Sigmoid colon (tissue), 4 donors: ENCODE measurements around the gene YTHDC2.

Experiments
- CTCF ChIP-seq, 4 experiments: fragments of 450-650 bp in 3 of 4; fragments of 200-600 bp in 1 of 4; IDR thresholded peaks; one replicate each; pipeline ENCODE4 v1.5.1; 2016 to 2019; ENCODE audit warnings: antibody characterized with exemption in 4 of 4, mild to moderate bottlenecking in 3 of 4, moderate library complexity in 2 of 4
- EP300 ChIP-seq, 4 donors: sonication (generic); formaldehyde crosslinking; IDR thresholded peaks; one replicate each; pipeline ENCODE4 v1.6.1; 2017; ENCODE audit warnings: antibody characterized with exemption in 4 of 4
- POLR2A ChIP-seq, 2 donors: fragments of 450-650 bp; IDR thresholded peaks; one replicate each; pipeline ENCODE4 v1.6.1; 2016; ENCODE audit warnings: antibody characterized with exemption in 2 of 2, mild to moderate bottlenecking in 2 of 2, moderate library complexity in 2 of 2
- POLR2AphosphoS5 ChIP-seq, 4 donors: sonication (generic); formaldehyde crosslinking; IDR thresholded peaks; one replicate each; pipeline ENCODE4 v1.6.1; 2017; ENCODE audit warnings: antibody characterized with exemption in 4 of 4

GRCh38 chr5:113600255-113600905 lies 86.9 kb downstream of the YTHDC2 start:
- TF ChIP-seq CTCF (IDR thresholded peaks at IDR 0.05) (no peak), POLR2A (IDR thresholded peaks at IDR 0.05) (no peak), POLR2AphosphoS5 (IDR thresholded peaks at IDR 0.05) (no peak), EP300 (IDR thresholded peaks at IDR 0.05) (no peak)
